ENCODE results near the gene ACKR2.
"Not testable (repeated sequence)": the region's sequence is repeated elsewhere in the genome, so short reads cannot be mapped to it uniquely, and the experiment has no call there.

Gene ACKR2

GRCh38 chr3:42855547-42856380 lies 46.5 kb downstream of the ACKR2 start:
- DNase-seq (ENCODE audit: low spot score): no peak

- DNase-seq (ENCODE audit: low spot score): no peak
Measured at GRCh38 chr3:42856544-42856943, 47.3 kb downstream of the ACKR2 start.

GRCh38 chr3:42864321-42864950 lies 55.2 kb downstream of the ACKR2 start:
- no peak for DNase-seq (ENCODE audit: low spot score)

- DNase-seq (ENCODE audit: low spot score): no peak
Measured at GRCh38 chr3:42865256-42865655, 56.0 kb downstream of the ACKR2 start.

GRCh38 chr3:42867138-42867537 lies 57.9 kb downstream of the ACKR2 start:
- DNase-seq (ENCODE audit: low spot score): no peak

- DNase-seq (ENCODE audit: low spot score): no peak
Measured at GRCh38 chr3:42868841-42869240, 59.6 kb downstream of the ACKR2 start.

- no peak for DNase-seq (ENCODE audit: low spot score)
Measured at GRCh38 chr3:42871592-42872196, 62.4 kb downstream of the ACKR2 start.

GRCh38 chr3:42872718-42873117 lies 63.5 kb downstream of the ACKR2 start:
- DNase-seq (ENCODE audit: low spot score): no peak

- no peak for DNase-seq (ENCODE audit: low spot score)
Measured at GRCh38 chr3:42873221-42873982, 64.2 kb downstream of the ACKR2 start.

- DNase-seq (ENCODE audit: low spot score): no peak
Measured at GRCh38 chr3:42874749-42875148, 65.5 kb downstream of the ACKR2 start.

GRCh38 chr3:42875325-42876151 lies 66.3 kb downstream of the ACKR2 start, which contains the start of gene CYP8B1:
TSS of gene CYP8B1 (minus strand) at chr3:42875879. CDS start at chr3:42875816, 63 bp downstream.
- no peak for DNase-seq (ENCODE audit: low spot score)

GRCh38 chr3:42876401-42876800 lies 67.2 kb downstream of the ACKR2 start:
- no peak for DNase-seq (ENCODE audit: low spot score)

- DNase-seq (ENCODE audit: low spot score): no peak
Measured at GRCh38 chr3:42876940-42877720, 67.9 kb downstream of the ACKR2 start.

GRCh38 chr3:42877881-42878280 lies 68.6 kb downstream of the ACKR2 start:
- no peak for DNase-seq (ENCODE audit: low spot score)

GRCh38 chr3:42880183-42880582 lies 70.9 kb downstream of the ACKR2 start:
- no peak for DNase-seq (ENCODE audit: low spot score)

- DNase-seq (ENCODE audit: low spot score): peak; percentile 91
Measured at GRCh38 chr3:42880601-42881451, 71.6 kb downstream of the ACKR2 start.

- DNase-seq (ENCODE audit: low spot score): not testable (repeated sequence)
Measured at GRCh38 chr3:42883251-42883930, 74.1 kb downstream of the ACKR2 start.

GRCh38 chr3:42884324-42884723 lies 75.1 kb downstream of the ACKR2 start:
- no peak for DNase-seq (ENCODE audit: low spot score)

- DNase-seq (ENCODE audit: low spot score): no peak
Measured at GRCh38 chr3:42886294-42886822, 77.1 kb downstream of the ACKR2 start.
